Lower leg skin (tissue), 3 donors: ENCODE data around the gene CLDN8.

Experiments
- POLR2A ChIP-seq, 2 donors: fragments of 450-650 bp; IDR thresholded peaks; one replicate each; pipeline ENCODE4 v1.6.1; 2016 to 2017; ENCODE audit warnings: antibody characterized with exemption in 2 of 2, mild to moderate bottlenecking in 1 of 2, moderate library complexity in 1 of 2
- TF ChIP-seq, protein P1 (sequence below), 3 donors: fragments of 450-650 bp; IDR thresholded peaks; one replicate each; pipeline ENCODE4 v1.5.1; 2016; ENCODE audit warnings: antibody characterized with exemption in 3 of 3, mild to moderate bottlenecking in 3 of 3, moderate library complexity in 2 of 3

DNA sequence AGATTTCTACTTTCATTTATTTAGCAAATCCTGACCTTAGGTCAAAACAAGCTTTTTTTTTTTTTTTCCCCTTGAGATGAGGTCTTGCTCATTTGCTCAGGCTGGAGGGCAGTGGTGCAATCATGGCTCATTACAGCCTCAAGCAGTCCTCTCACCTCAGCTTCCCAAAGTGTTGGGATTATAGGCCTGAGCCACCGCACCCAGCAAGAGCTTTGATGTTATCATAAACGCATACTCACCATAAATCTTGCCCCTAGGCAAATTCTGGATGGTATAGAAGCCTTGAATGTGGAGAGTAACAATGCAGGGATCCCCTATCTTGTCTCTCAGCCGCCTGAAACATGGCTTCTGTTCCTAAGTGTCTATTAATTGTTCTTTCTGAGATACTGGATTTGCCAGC is 24.8 kb upstream of the CLDN8 start:
- TF ChIP-seq, protein P1, sequence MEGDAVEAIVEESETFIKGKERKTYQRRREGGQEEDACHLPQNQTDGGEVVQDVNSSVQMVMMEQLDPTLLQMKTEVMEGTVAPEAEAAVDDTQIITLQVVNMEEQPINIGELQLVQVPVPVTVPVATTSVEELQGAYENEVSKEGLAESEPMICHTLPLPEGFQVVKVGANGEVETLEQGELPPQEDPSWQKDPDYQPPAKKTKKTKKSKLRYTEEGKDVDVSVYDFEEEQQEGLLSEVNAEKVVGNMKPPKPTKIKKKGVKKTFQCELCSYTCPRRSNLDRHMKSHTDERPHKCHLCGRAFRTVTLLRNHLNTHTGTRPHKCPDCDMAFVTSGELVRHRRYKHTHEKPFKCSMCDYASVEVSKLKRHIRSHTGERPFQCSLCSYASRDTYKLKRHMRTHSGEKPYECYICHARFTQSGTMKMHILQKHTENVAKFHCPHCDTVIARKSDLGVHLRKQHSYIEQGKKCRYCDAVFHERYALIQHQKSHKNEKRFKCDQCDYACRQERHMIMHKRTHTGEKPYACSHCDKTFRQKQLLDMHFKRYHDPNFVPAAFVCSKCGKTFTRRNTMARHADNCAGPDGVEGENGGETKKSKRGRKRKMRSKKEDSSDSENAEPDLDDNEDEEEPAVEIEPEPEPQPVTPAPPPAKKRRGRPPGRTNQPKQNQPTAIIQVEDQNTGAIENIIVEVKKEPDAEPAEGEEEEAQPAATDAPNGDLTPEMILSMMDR (IDR thresholded peaks at IDR 0.05), result no peak
- no peak for TF ChIP-seq POLR2A (IDR thresholded peaks at IDR 0.05)
